Ascending aorta (tissue), 2 donors: ENCODE data around the gene BOD1L1. TPM values are rescaled to one million over a fixed set of nuclear protein-coding genes. Genes with fewer than 3 reads are reported as not detected.

ENCODE experiments used
- DNase-seq, 2 donors: peaks; one replicate each; pipeline ENCODE4 v3.0.0-alpha.2; 2019; ENCODE audit warnings: low spot score in 2 of 2
- H3K27ac ChIP-seq, 2 donors: fragments of 200-600 bp; sonication (generic); one replicate each; pipeline ENCODE4 v1.5.1; 2016 to 2017; ENCODE audit warnings: mild to moderate bottlenecking in 1 of 2
- H3K27me3 ChIP-seq: fragments of 200-600 bp; sonication (generic); one replicate; pipeline ENCODE4 v1.5.1; 2017
- H3K36me3 ChIP-seq, 2 donors: fragments of 200-600 bp; sonication (generic); one replicate each; pipeline ENCODE4 v1.5.1; 2016
- H3K4me1 ChIP-seq, 2 donors: fragments of 200-600 bp; sonication (generic); one replicate each; pipeline ENCODE4 v1.5.1; 2016 to 2017; ENCODE audit warnings: mild to moderate bottlenecking in 1 of 2
- H3K4me3 ChIP-seq, 2 donors: fragments of 200-600 bp; sonication (generic); one replicate each; pipeline ENCODE4 v1.5.1; 2016 to 2017; ENCODE audit warnings: mild to moderate bottlenecking in 1 of 2
- H3K9me3 ChIP-seq, 2 donors: fragments of 200-600 bp; sonication (generic); one replicate each; pipeline ENCODE4 v1.5.1; 2016
- intact Hi-C: fragments of 100-400 bp; cut with DNase I; formaldehyde crosslinking; loops from one replicate; pipeline ENCODE4 v1.15.1; 2023
- total RNA-seq: library from RNA; depleted of rRNA; stranded (reverse); fragments of >200 nt; gene quantifications from one replicate; pipeline ENCODE4 v1.1.0, GENCODE V29; 2016
- TF ChIP-seq, protein P1 (sequence below), 3 experiments: fragments of 200-600 bp in 2 of 3; fragments of 450-650 bp in 1 of 3; sonication (generic) in 2 of 3; IDR thresholded peaks; one replicate each; pipeline ENCODE4 v1.5.1; 2016 to 2019; ENCODE audit warnings: antibody characterized with exemption in 3 of 3, mild to moderate bottlenecking in 1 of 3, moderate library complexity in 1 of 3

BOD1L1 gene
- total RNA-seq, 1 donor from 2014 or later, result 8.4 TPM

DNA sequence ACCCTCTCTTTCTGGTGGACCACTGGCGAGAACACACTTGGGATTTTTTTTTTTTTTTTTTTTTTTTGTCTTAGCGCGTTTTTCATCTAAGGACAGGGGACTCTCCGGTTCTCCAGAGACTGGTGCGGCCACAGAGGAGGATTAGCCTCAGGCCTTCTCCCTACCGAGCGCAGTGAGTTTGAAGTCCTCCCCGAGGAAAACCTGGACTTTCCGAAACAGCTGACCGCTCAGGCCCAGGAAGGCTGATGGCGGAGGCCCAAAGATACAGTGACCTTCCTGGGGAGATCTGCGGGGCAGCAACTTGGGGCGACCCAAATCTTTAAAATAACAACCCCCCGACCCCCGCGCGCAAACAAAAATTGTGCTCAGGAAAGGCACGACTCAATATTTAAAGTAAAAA, 92.4 kb downstream of the BOD1L1 start:
- TF ChIP-seq, protein P1, sequence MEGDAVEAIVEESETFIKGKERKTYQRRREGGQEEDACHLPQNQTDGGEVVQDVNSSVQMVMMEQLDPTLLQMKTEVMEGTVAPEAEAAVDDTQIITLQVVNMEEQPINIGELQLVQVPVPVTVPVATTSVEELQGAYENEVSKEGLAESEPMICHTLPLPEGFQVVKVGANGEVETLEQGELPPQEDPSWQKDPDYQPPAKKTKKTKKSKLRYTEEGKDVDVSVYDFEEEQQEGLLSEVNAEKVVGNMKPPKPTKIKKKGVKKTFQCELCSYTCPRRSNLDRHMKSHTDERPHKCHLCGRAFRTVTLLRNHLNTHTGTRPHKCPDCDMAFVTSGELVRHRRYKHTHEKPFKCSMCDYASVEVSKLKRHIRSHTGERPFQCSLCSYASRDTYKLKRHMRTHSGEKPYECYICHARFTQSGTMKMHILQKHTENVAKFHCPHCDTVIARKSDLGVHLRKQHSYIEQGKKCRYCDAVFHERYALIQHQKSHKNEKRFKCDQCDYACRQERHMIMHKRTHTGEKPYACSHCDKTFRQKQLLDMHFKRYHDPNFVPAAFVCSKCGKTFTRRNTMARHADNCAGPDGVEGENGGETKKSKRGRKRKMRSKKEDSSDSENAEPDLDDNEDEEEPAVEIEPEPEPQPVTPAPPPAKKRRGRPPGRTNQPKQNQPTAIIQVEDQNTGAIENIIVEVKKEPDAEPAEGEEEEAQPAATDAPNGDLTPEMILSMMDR (IDR thresholded peaks at IDR 0.05), result no peak
- Histone ChIP-seq H3K4me1 (peaks cover 0 to 11% of the 10 kb centered on the region in 2 donors), H3K27me3 (peaks cover 32% of the 10 kb centered on the region), H3K36me3 (no peaks in the 10 kb centered on the region), H3K9me3 (no peaks in the 10 kb centered on the region), H3K4me3 (no peak overlapping the region), H3K27ac (no peak overlapping the region)
- no peak for DNase-seq
- intact Hi-C loops, result no loop called here

DNA sequence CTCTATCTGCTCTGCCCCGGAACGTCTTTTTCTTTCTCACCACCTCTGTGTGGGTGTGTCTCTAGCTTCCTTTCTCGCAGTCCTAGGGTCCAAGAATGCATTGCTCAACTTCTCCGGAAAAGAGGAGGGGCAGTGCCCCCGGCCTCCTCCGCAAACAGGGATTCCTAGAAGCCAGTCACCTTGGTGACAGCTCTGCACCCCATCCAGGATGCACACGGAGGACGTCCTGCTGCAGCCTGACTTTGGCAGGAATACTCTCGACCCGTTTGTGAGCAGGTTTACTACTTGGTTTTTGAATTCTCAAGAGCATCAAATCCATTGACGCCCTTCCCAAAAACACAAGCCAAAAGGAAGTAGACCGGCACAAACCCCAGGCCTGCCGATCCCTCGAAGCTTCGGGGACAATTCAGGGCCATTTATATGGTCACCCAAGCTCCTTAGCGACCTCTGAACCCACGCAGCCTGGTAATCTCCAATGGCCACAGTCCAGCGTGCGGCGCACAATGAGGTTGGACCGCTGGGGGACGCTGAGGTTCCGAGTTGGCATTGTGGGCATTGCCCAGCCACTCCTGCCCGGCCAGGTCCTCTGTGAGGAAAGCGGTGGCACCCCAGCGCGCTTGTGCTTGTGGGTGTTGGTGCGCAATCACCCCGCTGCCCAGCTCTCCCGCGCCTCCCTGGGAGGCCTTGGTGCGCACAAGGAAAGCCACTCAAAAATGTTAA, 93.0 kb downstream of the BOD1L1 start:
- no peaks in the 10 kb centered on the region for H3K9me3 ChIP-seq
- H3K27me3 ChIP-seq, result peaks cover 29% of the 10 kb centered on the region
- DNase-seq, result no peak
- TF ChIP-seq, protein P1 (IDR thresholded peaks at IDR 0.05), result no peak
- no peaks in the 10 kb centered on the region for H3K36me3 ChIP-seq
- intact Hi-C loops, result no loop called here
- H3K27ac ChIP-seq, result no peak overlapping the region
- H3K4me3 ChIP-seq, result no peak overlapping the region
- H3K4me1 ChIP-seq, result peaks cover 0 to 5% of the 10 kb centered on the region in 2 donors

DNA sequence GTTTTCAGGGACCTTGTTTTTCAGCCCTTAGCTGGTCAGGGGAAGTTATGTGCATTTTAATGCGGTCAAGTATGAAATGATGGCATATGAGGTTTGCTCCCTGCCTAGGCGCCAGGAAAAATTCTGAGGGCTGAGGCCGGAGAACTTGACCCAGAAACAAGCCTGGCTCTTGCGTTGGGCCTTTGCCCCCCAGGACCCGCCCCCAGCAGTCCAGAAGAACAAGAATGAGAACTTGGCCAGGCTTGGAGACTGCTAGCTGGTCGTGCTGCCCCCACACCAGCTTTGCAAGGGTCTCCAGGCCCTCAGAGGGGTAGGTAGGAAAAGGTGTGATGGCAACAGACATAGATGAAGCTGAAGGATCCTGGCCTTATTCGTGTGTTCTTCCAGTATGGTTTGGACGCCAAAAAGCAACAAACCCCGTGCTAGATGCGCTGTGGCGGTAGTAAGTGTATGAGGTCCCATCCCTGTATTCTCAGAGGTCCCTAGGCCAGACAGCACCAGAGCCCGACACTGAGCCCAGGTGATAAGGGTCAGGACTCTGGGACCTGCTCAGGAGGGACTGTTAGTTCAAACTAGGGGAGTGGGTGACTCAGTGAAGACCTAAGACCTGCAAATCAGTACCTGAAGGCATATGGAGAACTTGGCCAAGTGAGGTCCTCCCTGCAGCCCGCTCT, 93.7 kb downstream of the BOD1L1 start:
- H3K27me3 ChIP-seq, result peaks cover 32% of the 10 kb centered on the region
- H3K4me1 ChIP-seq, result no peaks in the 10 kb centered on the region

DNA sequence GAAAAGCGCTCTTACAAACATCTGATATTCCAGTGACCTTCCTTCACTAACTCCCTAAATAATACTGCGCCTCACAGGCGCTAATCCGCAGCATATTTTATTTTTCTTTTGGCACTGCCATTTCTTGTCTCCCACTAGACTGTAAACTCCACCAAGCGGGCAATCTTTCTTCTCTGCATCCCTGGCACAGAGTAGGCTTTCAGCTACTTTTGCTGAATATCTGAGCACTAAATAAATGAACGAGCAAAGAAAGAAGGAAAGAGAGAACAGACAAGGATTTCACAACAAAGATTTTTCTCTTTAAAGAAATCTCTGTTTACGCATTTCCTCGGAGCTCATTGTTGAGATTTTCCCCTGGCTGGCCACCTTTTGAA, 95.9 kb downstream of the BOD1L1 start:
- peaks cover 0 to 3% of the 10 kb centered on the region in 2 donors for H3K4me1 ChIP-seq
- no peak overlapping the region for H3K27ac ChIP-seq
- TF ChIP-seq, protein P1 (IDR thresholded peaks at IDR 0.05), result no peak
- DNase-seq, result no peak
- no peak overlapping the region for H3K4me3 ChIP-seq
- H3K9me3 ChIP-seq, result no peaks in the 10 kb centered on the region
- H3K36me3 ChIP-seq, result no peaks in the 10 kb centered on the region
- intact Hi-C loops, result no loop called here
- H3K27me3 ChIP-seq, result peaks cover 45% of the 10 kb centered on the region

More for the DNA sequence above, 93.7 kb downstream of the BOD1L1 start:
- Histone ChIP-seq H3K9me3 (no peaks in the 10 kb centered on the region), H3K4me3 (no peak overlapping the region), H3K36me3 (no peaks in the 10 kb centered on the region), H3K27ac (no peak overlapping the region)
- intact Hi-C loops, result no loop called here
- TF ChIP-seq, protein P1 (IDR thresholded peaks at IDR 0.05), result no peak
- no peak for DNase-seq

DNA sequence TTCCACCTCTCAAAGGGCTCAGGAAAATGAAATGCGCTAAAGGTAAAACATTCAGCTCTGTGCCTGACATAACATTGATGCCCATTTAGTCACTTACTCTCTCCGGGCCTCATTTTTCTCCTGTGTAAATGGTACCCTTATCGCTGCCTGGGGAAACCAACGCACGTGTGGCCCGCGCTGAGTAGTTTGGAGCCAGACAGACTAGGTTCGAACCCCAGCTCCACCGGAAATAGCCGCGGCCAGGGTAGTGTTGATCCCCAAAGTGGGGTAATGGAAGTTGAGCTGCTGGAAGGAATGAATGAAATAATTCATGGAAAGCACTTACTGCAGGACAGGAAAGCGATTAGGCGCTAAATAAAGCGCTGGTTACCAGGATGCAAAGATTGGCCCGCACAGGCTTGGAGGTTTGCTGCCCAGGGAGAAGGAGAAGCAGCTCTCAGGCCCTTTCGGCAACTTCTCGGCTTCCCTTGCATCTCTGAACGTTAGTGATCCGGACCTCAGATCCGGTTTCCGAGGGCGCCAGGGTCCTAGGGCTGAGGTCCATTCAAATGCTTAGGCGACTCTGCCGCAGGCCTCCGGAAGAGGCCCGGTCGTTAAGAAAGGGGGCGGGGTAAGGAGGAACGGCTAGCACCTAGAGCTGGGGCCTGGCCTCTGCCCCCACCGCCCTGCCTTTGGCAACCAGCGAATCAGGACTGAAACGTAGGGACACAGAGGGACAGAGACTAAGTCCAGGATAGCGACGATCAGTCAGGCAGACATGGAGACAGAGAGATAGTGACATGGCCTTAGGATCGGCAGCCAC, 96.5 kb downstream of the BOD1L1 start:
- intact Hi-C loops, result no loop called here
- Histone ChIP-seq H3K9me3 (no peaks in the 10 kb centered on the region), H3K27me3 (peaks cover 45% of the 10 kb centered on the region), H3K36me3 (no peaks in the 10 kb centered on the region), H3K4me3 (no peak overlapping the region), H3K4me1 (peaks cover 0 to 3% of the 10 kb centered on the region in 2 donors), H3K27ac (no peak overlapping the region)
- no peak for DNase-seq
- TF ChIP-seq, protein P1 (IDR thresholded peaks at IDR 0.05), result no peak
